H1 (cell line): ENCODE measurements around the gene POLR1H. TPM values are rescaled to one million over a fixed set of nuclear protein-coding genes. Genes with fewer than 3 reads are reported as not detected.

Experiments
- CTCF ChIA-PET: fragments of 300-600 bp; sonication (Branson Sonifier 250); formaldehyde crosslinking; loops from one replicate; lab custom pipeline; 2021; ENCODE audit not compliant: partially characterized antibody; lab: Charles Lee
- POLR2A ChIA-PET: fragments of 300-600 bp; sonication (Branson Sonifier 250); formaldehyde crosslinking; loops from one replicate; lab custom pipeline; 2021; ENCODE audit warnings: inconsistent platforms; ENCODE audit not compliant: partially characterized antibody; lab: Charles Lee
- DNase-seq, 2 experiments: peaks; one replicate each; pipeline versions ENCODE4 v3.0.0 to v3.0.0-alpha.2; 2010 to 2022; ENCODE audit warnings: low spot score in 2 of 2, low read depth in 1 of 2, mixed read lengths in 1 of 2
- FAIRE-seq: peaks from 2 replicates; lab custom pipeline; 2011; peaks lifted over from hg19 to GRCh38; lab: Jason Lieb, UNC
- H2AFZ ChIP-seq: 2 replicates; pipeline ENCODE4 v1.8.1; 2012; ENCODE audit warnings: low read length, inconsistent platforms
- H2AK5ac ChIP-seq: 2 replicates; pipeline ENCODE4 v1.6.1; 2013; ENCODE audit warnings: low read depth, low read length
- H2BK120ac ChIP-seq: replicated peaks from 2 replicates; pipeline ENCODE3; 2013; ENCODE audit warnings: low read depth, low read length, inconsistent platforms
- H2BK12ac ChIP-seq: 2 replicates; pipeline ENCODE4 v1.6.1; 2013; ENCODE audit warnings: low read depth, low read length
- H2BK15ac ChIP-seq: 2 replicates; pipeline ENCODE4 v1.6.1; 2013; ENCODE audit warnings: low read length
- H2BK20ac ChIP-seq: 2 replicates; pipeline ENCODE4 v1.6.1; 2013; ENCODE audit warnings: low read length
- H2BK5ac ChIP-seq: 2 replicates; pipeline ENCODE4 v1.6.1; 2013; ENCODE audit warnings: low read depth, low read length
- H3K14ac ChIP-seq: 2 replicates; pipeline ENCODE4 v1.6.1; 2013; ENCODE audit warnings: inconsistent platforms; ENCODE audit not compliant: insufficient read length
- H3K18ac ChIP-seq: 2 replicates; pipeline ENCODE4 v1.6.1; 2013; ENCODE audit warnings: low read length; ENCODE audit errors: extremely low read depth
- H3K23ac ChIP-seq: 2 replicates; pipeline ENCODE4 v1.6.1; 2013; ENCODE audit warnings: inconsistent platforms; ENCODE audit not compliant: insufficient read length
- H3K23me2 ChIP-seq: 2 replicates; pipeline ENCODE4 v1.6.1; 2013; ENCODE audit warnings: low read depth, low read length
- H3K27ac ChIP-seq: 2 replicates; pipeline ENCODE4 v1.6.1; 2011; ENCODE audit warnings: low read depth, low read length, inconsistent platforms
- H3K27me3 ChIP-seq, 4 experiments: replicated peaks in 1 of 4; 1 replicate in 1 of 4; 2 replicates in 3 of 4; pipeline versions ENCODE4 v1.6.1 to v1.8.1; 2011 to 2013; ENCODE audit warnings: low read length in 3 of 4, mild to moderate bottlenecking in 3 of 4, inconsistent platforms in 2 of 4, mixed read lengths in 2 of 4, moderate library complexity in 1 of 4; ENCODE audit not compliant: control insufficient read depth in 3 of 4, insufficient read depth in 3 of 4; ENCODE audit errors: extremely low read depth in 1 of 4
- H3K36me3 ChIP-seq, 4 experiments: 2 replicates each; pipeline versions ENCODE4 v1.6.1 to v1.8.1; 2011 to 2013; ENCODE audit warnings: mild to moderate bottlenecking in 4 of 4, low read length in 3 of 4, moderate library complexity in 2 of 4, control low read depth in 1 of 4, inconsistent platforms in 1 of 4; ENCODE audit not compliant: insufficient read depth in 4 of 4, control insufficient read depth in 2 of 4
- H3K4ac ChIP-seq: replicated peaks from 2 replicates; pipeline ENCODE3; 2013; ENCODE audit warnings: low read length, low read depth, mixed read lengths, inconsistent platforms; ENCODE audit not compliant: insufficient read length
- H3K4me1 ChIP-seq, 4 experiments: replicated peaks in 1 of 4; 1 replicate in 1 of 4; 2 replicates in 3 of 4; pipeline versions ENCODE4 v1.6.1 to v1.8.1; 2011 to 2013; ENCODE audit warnings: low read length in 3 of 4, inconsistent platforms in 2 of 4, mixed read lengths in 1 of 4; ENCODE audit not compliant: insufficient read depth in 4 of 4, control insufficient read depth in 3 of 4
- H3K4me2 ChIP-seq, 2 experiments: 2 replicates each; pipeline versions ENCODE4 v1.6.1 to v1.8.1; 2011 to 2013; ENCODE audit warnings: low read depth in 2 of 2, low read length in 2 of 2, control low read depth in 1 of 2, inconsistent platforms in 1 of 2, mild to moderate bottlenecking in 1 of 2; ENCODE audit not compliant: insufficient read depth in 1 of 2
- H3K4me3 ChIP-seq, 4 experiments: fragments of 200-600, 300-600 bp in 1 of 4; sonication (generic), shearing (Covaris generic), sonication (Bioruptor Twin) in 1 of 4; 2 replicates each; pipeline versions ENCODE4 v1.5.1 to v1.8.1; 2011 to 2016; ENCODE audit warnings: low read length in 4 of 4, low read depth in 3 of 4, control low read depth in 2 of 4, inconsistent platforms in 2 of 4, mild to moderate bottlenecking in 2 of 4, mixed read lengths in 1 of 4, moderate library complexity in 1 of 4; ENCODE audit not compliant: insufficient read depth in 2 of 4; ENCODE audit errors: extremely low read depth in 1 of 4
- H3K56ac ChIP-seq: replicated peaks from 2 replicates; pipeline ENCODE3; 2013; ENCODE audit warnings: low read depth, mild to moderate bottlenecking, mixed read lengths, low read length, inconsistent platforms; ENCODE audit not compliant: insufficient read length
- H3K79me1 ChIP-seq: 2 replicates; pipeline ENCODE4 v1.6.1; 2013; ENCODE audit warnings: low read depth, low read length, control low read depth
- H3K79me2 ChIP-seq, 2 experiments: 2 replicates each; pipeline versions ENCODE4 v1.6.1 to v1.8.1; 2012 to 2013; ENCODE audit warnings: low read length in 2 of 2, mild to moderate bottlenecking in 2 of 2, inconsistent platforms in 1 of 2; ENCODE audit not compliant: insufficient read depth in 2 of 2, control insufficient read depth in 1 of 2
- H3K9ac ChIP-seq, 4 experiments: replicated peaks in 1 of 4; 1 replicate in 1 of 4; 2 replicates in 3 of 4; pipeline versions ENCODE4 v1.6.1 to v1.8.1; 2011 to 2013; ENCODE audit warnings: low read depth in 3 of 4, low read length in 3 of 4, control low read depth in 2 of 4, mild to moderate bottlenecking in 2 of 4, moderate library complexity in 2 of 4, inconsistent platforms in 1 of 4; ENCODE audit errors: extremely low read depth in 1 of 4
- H3K9me3 ChIP-seq, 2 experiments: 2 replicates each; pipeline versions ENCODE4 v1.6.1 to v1.8.1; 2012 to 2013; ENCODE audit warnings: mild to moderate bottlenecking in 2 of 2, moderate library complexity in 2 of 2, control low read depth in 1 of 2, inconsistent platforms in 1 of 2, low read depth in 1 of 2, low read length in 1 of 2, mixed read lengths in 1 of 2; ENCODE audit not compliant: insufficient read depth in 2 of 2
- H4K20me1 ChIP-seq, 2 experiments: replicated peaks in 1 of 2; 2 replicates each; pipeline versions ENCODE3 to v1.8.1; 2011 to 2013; ENCODE audit warnings: inconsistent platforms in 2 of 2, low read length in 2 of 2, mild to moderate bottlenecking in 1 of 2; ENCODE audit not compliant: insufficient read depth in 2 of 2, control insufficient read depth in 1 of 2
- H4K5ac ChIP-seq: 2 replicates; pipeline ENCODE4 v1.6.1; 2013; ENCODE audit warnings: low read length, low read depth, mixed read lengths, inconsistent platforms; ENCODE audit not compliant: insufficient read length
- H4K8ac ChIP-seq: 2 replicates; pipeline ENCODE4 v1.8.0; 2013; ENCODE audit warnings: mild to moderate bottlenecking, moderate library complexity, low read length, inconsistent platforms; ENCODE audit not compliant: insufficient read depth; ENCODE audit errors: extremely low read depth
- H4K91ac ChIP-seq: replicated peaks from 2 replicates; pipeline ENCODE3; 2013; ENCODE audit warnings: low read length, mixed read lengths, inconsistent platforms; ENCODE audit not compliant: insufficient read length
- BRCA1 ChIP-seq: IDR thresholded peaks from 2 replicates; pipeline ENCODE4 v1.6.1; 2012; ENCODE audit warnings: low read depth, low read length, improper control_type of control experiment
- CBX5 ChIP-seq: fragments of 300-800, 300-1000 bp; sonication (generic); IDR thresholded peaks from 2 replicates; pipeline ENCODE4 v1.7.1; 2016; ENCODE audit warnings: antibody characterized with exemption, low read length, low read depth
- CHD1 ChIP-seq: IDR thresholded peaks from 2 replicates; pipeline ENCODE4 v1.6.1; 2012; ENCODE audit warnings: low read depth, low read length, improper control_type of control experiment
- CTCF ChIP-seq, 3 experiments: IDR thresholded peaks; 1 replicate in 2 of 3; 2 replicates in 1 of 3; pipeline versions ENCODE4 v1.5.1 to v1.6.1; 2011; ENCODE audit warnings: low read length in 3 of 3, mild to moderate bottlenecking in 3 of 3, inconsistent platforms in 2 of 3, low read depth in 1 of 3, moderate library complexity in 1 of 3; ENCODE audit not compliant: insufficient read depth in 1 of 3; ENCODE audit errors: control extremely low read depth in 1 of 3
- FOSL1 ChIP-seq: IDR thresholded peaks from 2 replicates; pipeline ENCODE4 v1.6.1; 2011; ENCODE audit warnings: mild to moderate bottlenecking, low read depth, low read length, moderate library complexity; ENCODE audit not compliant: insufficient read depth
- GABPA ChIP-seq: IDR thresholded peaks from 2 replicates; pipeline ENCODE4 v1.6.1; 2011; ENCODE audit warnings: mild to moderate bottlenecking, low read length, moderate library complexity, borderline replicate concordance; ENCODE audit not compliant: insufficient read depth
- MAFK ChIP-seq: IDR thresholded peaks from 2 replicates; pipeline ENCODE4 v1.6.1; 2012; ENCODE audit warnings: low read depth, mild to moderate bottlenecking, improper control_type of control experiment, low read length
- SIN3A ChIP-seq, 2 experiments: IDR thresholded peaks in 1 of 2; conservative IDR thresholded peaks in 1 of 2; 2 replicates each; pipeline ENCODE4 v1.6.1; 2011 to 2012; ENCODE audit warnings: low read length in 2 of 2, improper control_type of control experiment in 1 of 2, low read depth in 1 of 2, mild to moderate bottlenecking in 1 of 2
- SIRT6 ChIP-seq: IDR thresholded peaks from one replicate; pipeline ENCODE4 v1.7.1; 2012; ENCODE audit warnings: low read length, inconsistent platforms
- TEAD4 ChIP-seq: IDR thresholded peaks from 2 replicates; pipeline ENCODE4 v1.6.1; 2012; ENCODE audit warnings: low read depth, low read length, inconsistent platforms, mixed read lengths
- WGBS, 2 experiments: shearing (Covaris generic) in 1 of 2; methylation state at CpG; one replicate each; pipeline versions ENCODE4 v1.1.6 to v1.1.7; 2013 to 2015; ENCODE audit warnings: low lambda C conversion rate in 2 of 2, mixed read lengths in 2 of 2, inconsistent platforms in 1 of 2, low coverage in 1 of 2, missing lambda C conversion rate in 1 of 2; ENCODE audit not compliant: insufficient replicate concordance in 2 of 2, insufficient coverage in 1 of 2, insufficient read length in 1 of 2; ENCODE audit errors: extremely low coverage in 1 of 2, missing lambda C conversion rate in 1 of 2; 5-methylcytosine and 5-hydroxymethylcytosine counted together
- polyA plus RNA-seq, 7 experiments: library from polyadenylated mRNA; depleted of rRNA in 3 of 7; stranded (reverse) in 5 of 7; unstranded in 2 of 7; fragments of >200 nt in 5 of 7; fragments of 200-250 nt in 2 of 7; gene quantifications; 1 replicate in 5 of 7; 2 replicates in 1 of 7; 4 replicates in 1 of 7; pipeline versions ENCODE4 v1.2.1 to v1.2.3, GENCODE V29; 2011 to 2013; ENCODE audit warnings: missing spikeins in 2 of 7, mixed read lengths in 2 of 7
- total RNA-seq: library from RNA; stranded (reverse); fragmentation: NEBNext Ultra II Directional; extraction: Animal tissue kit (Norgen Biotek cat#: 25700); gene quantifications from 2 replicates; pipeline ENCODE4 v1.2.1, GENCODE V29; 2021

Gene POLR1H
- total and polyA plus RNA-seq, 2 of the 8 experiments (the other 6 are each of a cell fraction or from before 2014, with no cell fraction given): 31.5 to 82.2 TPM

GRCh38 chr6:30013291-30013922, 47.7 kb upstream of the POLR1H start:
- ChIA-PET CTCF (interaction anchor here (0.5 to 7.8 kb wide), 34 partner anchors 11 to 317 kb away, joined by 3 to 87 read pairs (median 4); no protein-coding TSS in a partner anchor), POLR2A (no interaction called here)
- Histone ChIP-seq H2BK5ac (no peak overlapping the region), H4K20me1 (peaks cover 0 to 1% of the 10 kb centered on the region in 2 experiments), H4K5ac (no peak overlapping the region), H3K4me2 (no peak overlapping the region), H3K14ac (no peak overlapping the region), H4K8ac (no peak overlapping the region), H3K23ac (no peak overlapping the region), H3K36me3 (no peaks in the 10 kb centered on the region), H3K4ac (no peak overlapping the region), H4K91ac (no peak overlapping the region), H3K56ac (no peak overlapping the region), H2BK12ac (no peak overlapping the region), H3K23me2 (no peaks in the 10 kb centered on the region), H3K27ac (no peak overlapping the region), H3K18ac (no peak overlapping the region), H2BK120ac (no peak overlapping the region), H3K4me1 (no peaks in the 10 kb centered on the region), H3K9me3 (no peaks in the 10 kb centered on the region), H3K27me3 (peaks cover 2 to 12% (median 8%) of the 10 kb centered on the region in 4 experiments), H3K9ac (no peak overlapping the region), H2BK15ac (no peak overlapping the region), H3K79me2 (no peaks in the 10 kb centered on the region), H3K4me3 (no peak overlapping the region), H2AK5ac (no peak overlapping the region), H3K79me1 (no peaks in the 10 kb centered on the region), H2BK20ac (no peak overlapping the region), H2AFZ (no peak overlapping the region)
- 51% methylated on average over 12 of the region's 13 CpGs; no CpG with 5 or more reads in 1 of the 2 experiments for WGBS, 2 experiments
- FAIRE-seq (peak; percentile 28), DNase-seq (peak; percentile 31 to 55)
- no peak for TF ChIP-seq TEAD4
- no peak for TF ChIP-seq CBX5
- TF ChIP-seq BRCA1: no peak
- TF ChIP-seq CHD1: no peak
- no peak for TF ChIP-seq GABPA
- 0 out of 4 replicates have a peak, but pooled peaks of 1 of the 2 experiments have one; percentile 32 for TF ChIP-seq SIN3A (conservative IDR thresholded peaks at IDR 0.05 in 1 of 2, IDR thresholded peaks at IDR 0.05 in 1 of 2; ENCODE audit: low read depth in 1 of 2, low read length in 2 of 2)
- no peak for TF ChIP-seq MAFK
- peak; percentile 55 to 86 (median 81) for TF ChIP-seq CTCF (IDR thresholded peaks at IDR 0.05; ENCODE audit: control extremely low read depth in 1 of 3, insufficient read depth in 1 of 3, low read depth in 1 of 3, low read length in 3 of 3)
- TF ChIP-seq SIRT6: no peak
- TF ChIP-seq FOSL1: no peak
